DMS153 treated with DMSO at 0.1 percent for 48 hours (cell line): ENCODE measurements around the gene TTC23L.
A peak's percentile ranks its signal among the peaks of the same experiment; 100 is the strongest.

Experiments
- DNase-seq: peaks from one replicate; lab custom pipeline; 2025; ENCODE audit not compliant: unreplicated experiment; lab: John Stamatoyannopoulos, UW

Gene TTC23L

DNA sequence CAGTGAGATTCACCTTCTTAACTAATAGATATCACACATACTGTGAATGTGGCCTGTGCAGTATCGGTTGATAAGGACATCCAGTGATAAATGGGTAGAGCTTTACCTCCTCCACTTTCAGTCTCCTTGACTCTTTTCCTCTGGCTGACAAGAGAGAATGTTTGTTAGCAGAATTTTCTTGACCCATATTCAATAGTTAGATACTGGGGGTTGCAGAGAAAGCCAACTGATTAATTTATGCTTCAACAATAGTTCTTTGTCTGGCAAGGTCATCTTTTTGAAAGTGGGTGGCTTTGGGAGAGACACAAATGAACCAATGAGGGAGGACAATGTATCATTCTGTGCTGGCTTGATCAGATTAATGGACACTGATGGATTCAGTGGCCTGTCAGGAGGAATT is 30.3 kb downstream of the TTC23L start:
- no peak for DNase-seq

DNA sequence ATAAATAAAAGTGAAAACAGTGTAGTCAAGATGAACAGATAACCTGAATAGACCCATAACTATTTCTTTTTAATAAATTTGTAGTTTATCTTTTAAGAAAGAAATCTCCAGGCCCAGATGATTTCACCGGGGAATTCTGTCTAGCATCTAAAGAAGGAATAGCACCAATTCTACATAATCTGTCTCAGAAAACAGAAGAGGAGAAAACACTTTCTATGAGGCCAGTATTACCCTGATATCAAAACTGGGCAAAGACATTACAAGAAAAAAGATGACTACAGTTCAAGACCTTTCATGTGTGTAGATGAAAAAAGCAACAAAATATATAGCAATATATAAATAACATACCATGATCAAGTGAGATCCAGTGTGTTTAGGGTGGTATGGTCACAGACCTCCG is 31.4 kb downstream of the TTC23L start:
- DNase-seq: no peak

DNA sequence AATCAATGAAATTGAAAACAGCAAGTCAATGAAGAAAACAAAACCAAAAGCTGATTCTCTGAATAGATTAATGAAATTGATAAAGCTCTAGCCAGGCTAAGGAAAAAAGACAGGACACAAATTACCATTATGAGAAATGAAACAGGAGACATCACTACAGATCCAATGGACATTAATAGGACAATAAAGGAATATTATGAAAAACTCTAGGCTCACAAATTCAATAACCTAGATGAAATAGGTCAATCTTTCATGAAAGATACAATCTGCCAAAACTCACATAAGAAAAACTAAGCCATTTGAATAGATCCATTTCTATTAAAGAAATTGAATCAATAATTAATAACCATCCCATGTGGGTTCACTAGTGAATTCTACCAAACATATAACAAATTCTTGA is 37.3 kb downstream of the TTC23L start:
- DNase-seq: no peak

DNA sequence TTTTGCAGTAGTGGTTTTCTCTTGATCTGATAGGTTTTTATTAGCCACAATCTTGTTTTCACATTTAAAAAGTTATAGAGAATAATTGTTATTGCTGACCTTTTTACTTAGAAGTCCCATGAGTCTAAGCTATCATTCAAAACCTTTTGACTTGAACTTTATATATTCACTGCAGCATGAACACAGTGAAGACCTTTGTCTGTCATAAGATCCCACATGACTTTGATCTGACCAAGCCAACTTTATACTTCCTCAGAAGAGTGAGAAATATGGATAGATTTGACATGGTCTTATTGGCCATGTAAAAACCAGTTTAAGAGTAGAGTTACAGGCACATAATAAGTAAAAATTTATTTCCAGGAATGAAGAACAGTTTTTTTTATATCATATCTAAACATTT is 42.3 kb downstream of the TTC23L start:
- DNase-seq: no peak

DNA sequence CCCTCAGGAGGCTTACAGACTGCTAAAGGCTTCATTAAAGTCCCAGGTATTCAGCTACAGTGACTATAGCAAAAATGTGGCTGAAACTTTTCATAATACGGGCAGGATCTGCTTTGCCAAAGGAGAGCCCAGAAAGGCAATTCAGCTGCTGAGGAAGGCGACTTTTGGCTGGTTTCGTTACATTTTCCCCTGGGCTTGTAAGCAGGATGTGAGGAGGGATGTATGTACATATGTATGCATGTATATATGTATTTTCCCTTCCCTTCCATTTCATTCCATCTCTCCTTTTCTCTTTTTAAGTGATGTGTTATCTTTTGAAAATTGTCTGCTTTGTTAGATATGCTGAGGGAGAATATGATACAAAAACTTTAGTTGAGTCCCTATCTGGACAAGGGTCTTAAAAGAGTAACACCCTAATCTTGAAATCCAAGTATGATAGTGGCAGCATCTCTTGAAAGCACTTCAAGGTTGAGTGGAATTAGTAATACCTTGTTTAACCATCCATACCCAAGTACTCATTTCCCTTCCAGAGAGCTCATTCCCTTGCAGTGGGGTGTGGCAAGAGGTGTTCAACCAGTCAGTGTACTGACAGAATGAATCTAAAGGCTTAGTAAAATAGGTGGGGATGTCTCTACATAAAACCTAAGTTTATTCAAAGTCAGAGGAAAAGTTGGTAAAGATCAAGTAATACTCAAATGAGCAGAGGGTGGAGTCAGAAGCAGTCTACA is 47.6 kb downstream of the TTC23L start:
- no peak for DNase-seq

DNA sequence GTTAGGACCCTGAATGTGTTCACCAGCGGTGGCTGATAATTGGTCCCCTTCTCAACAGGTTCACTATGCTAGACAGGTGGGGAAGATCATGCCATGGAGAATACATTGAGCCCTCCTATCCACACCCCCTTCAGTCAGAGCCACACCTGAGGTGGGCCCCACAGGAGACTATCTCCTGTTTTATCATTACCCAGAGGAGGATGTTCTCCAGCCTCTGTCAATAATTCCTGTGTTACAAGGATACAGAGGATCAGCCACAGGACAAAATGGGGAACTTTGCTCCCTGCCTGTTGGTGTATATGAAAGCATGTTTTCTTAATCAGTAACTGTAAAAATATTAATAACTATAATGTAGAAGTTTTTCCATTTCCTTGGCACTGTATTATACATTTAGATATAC is 50.4 kb downstream of the TTC23L start:
- no peak for DNase-seq

DNA sequence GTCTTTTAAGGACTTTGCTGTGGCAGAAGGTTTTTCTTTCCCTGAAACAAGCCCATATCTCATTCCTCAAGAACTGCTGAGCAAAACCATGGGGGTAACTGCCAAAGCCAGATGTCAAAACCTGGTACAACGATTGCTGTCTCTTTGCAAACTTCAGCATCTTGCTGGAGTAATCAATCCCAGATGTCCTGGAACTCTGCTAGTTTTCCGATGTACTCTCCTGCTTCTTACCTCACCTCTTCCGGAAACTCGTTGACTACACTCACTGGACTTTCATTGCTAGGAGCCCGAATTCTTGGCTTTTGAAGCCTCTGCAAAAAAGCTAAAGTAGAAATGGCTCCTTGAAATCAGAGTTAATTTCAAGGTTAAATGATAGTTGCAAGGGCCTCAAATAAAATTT is 53.0 kb downstream of the TTC23L start:
- DNase-seq: no peak

DNA sequence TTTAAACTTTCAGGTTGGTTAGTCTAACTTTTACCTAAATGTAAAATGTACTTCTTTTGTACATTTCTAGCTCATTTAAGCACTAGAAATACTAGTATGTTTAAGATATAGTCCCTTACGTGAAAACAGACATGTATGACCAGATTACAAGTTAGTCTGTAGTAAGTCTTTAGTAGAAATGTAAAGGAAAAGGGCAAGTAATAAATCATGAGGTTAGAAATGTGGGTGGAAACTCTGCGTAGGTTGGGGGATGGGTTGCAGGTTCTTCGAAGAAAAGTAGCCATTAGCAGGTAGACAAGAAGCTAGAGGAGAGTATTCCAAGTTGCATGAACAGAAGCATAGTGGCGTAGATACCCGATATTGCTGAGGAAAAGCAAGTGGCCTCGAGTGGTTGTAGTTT is 53.5 kb downstream of the TTC23L start:
- no peak for DNase-seq

DNA sequence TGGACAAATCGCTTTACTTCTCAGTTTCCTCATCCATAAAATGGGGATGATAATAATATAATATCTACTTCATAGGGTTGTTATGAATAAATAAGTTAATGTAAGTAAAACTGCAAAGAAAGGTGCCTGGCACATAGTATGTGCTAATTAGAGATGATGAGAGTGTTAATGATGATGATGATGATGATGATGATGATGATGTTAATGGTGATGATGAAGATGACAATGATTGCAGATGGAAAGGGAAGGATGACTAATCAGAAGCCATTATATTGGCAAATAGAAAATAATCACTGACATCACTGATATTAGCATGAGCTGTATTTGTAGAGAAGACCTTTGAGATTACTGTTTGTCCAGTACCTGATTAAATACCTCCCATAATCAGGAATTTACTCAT is 55.8 kb downstream of the TTC23L start:
- DNase-seq: no peak

DNA sequence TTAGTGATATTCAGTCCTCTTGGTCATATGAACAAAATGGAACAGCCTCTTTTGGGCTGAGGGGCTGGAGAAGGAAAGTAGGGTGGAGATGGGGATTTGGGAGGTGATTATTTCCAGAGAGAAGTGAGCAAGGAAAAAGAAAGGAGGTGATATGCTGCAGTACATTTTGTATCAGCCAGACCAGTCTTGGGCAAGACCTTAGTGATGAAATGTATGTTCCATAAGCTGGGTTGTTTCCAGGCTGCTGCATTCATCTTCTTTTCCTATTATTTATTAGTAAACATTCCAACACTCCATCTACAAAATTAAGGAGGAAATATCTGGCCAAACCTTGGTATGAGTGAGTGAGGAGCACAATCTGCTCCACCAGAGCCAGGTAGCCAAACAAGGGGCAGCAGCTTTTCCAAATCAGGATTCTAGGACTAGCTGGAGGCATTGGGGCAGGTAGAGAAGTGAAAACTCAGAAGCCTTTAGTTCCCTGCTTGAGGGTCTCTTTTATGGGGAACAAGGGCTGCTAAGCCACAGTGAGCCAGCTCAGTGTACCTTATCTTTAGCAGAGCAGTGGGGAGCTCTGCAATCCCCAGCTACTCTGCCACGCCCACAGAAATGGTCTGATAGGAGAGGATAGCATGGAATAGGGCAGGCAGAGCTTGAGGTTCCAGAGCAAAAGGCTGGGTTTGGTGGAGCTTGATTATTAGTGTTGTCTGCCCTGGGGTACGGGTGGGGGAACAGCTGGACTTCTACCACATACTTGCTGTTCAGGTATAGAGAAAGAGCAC is 56.9 kb downstream of the TTC23L start:
- no peak for DNase-seq

DNA sequence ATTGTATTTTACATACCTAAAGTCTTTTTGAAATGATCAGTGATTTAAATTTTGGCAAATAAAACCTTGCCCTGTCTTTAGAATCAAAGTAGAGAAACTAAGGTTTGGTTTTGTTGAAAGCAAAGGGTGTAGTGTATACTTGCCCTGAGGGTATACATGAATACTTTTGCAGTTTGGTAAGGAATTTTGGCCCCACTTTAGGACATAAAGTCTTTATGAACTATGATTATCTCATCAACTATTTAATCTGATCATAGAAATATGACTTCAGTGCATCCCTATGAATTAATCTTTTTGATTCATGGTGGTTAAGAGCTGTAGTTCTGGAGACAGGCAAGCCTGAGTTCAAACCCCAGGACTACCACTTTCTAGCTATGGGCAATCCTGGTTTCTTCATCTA is 58.7 kb downstream of the TTC23L start:
- no peak for DNase-seq

DNA sequence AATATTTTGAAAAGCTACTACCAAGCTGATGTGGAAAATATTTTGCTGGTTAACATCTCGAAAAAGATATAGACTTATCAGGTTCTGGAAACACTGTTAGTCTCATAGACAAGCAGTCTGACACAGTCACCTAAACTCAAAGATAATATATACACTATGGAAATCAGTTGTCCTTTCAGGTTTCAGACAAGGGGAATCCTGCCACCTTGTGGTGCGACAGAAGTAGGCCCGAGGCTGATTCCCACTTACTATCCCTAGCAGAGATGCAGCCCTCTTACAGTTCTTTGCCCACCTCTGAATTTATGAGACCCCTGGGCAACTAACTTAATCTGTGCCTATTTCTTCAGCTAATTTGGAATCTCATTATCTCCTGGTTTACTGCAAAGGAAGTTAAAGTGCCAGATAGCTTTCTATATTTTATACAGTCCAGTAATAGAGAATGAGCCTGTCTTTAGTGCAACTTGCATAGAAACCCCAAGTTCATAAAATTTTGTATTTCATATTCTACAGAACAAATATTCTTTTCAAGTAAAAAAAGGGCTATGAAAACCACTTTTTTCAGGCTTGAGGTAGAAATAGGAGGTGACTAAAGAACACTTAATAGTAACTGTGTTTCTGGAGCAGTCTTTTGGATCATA is 59.4 kb downstream of the TTC23L start:
- peak; percentile 73 for DNase-seq

DNA sequence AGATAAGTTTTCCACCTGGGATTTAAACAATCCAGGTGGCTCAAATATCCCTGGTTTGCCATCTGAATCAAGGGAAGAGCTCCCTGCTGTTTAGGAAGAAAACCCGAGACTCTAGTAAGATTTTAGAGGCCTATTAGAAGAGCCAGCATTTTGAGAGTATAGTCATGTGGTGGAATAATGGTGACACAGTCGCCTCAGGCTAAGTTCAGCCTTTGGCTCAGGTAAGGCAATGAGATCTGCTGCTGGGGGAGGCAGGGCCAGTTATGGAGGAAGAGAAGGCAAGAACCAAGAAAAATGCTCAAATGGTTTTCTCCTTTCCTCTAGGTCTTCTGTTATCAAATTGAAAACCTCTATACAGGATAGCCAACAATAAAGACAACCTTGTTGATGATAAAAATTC is 60.1 kb downstream of the TTC23L start:
- DNase-seq: no peak

DNA sequence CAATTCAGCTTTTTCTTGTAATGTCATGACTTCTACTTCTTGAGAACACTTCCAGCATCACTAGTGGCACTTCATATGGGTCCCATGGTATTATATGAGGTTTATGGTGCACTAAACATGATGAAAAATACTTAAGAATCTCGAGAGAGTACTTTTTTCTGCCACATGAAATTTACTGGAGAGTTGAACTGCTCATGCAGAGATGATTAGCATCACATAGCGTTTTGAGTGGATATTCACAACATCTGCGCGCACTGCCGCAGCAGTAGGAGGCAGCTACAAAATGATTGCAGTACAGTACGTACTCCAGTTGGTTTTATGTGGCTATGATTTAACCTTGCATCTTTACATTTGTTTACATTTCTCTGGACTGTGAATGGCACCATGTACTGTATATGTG is 61.7 kb downstream of the TTC23L start:
- no peak for DNase-seq

DNA sequence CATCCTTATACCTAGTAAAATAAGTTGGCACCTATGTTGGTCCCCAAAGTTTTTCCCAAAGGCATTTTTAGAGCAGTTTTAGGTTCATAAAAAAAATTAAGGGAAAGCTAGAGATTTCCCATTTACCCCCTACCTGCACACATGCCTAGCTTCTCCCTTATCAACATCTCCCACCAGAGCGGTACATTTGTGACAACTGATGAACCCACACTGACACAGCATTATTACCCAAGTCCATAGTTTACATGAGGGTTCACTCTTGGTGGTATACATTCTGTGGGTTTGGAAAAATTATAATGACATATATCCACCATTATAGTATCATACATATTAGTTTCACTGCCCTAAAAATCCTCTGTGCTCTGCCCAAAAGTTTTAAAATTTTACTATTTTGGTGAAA is 64.3 kb downstream of the TTC23L start:
- no peak for DNase-seq

DNA sequence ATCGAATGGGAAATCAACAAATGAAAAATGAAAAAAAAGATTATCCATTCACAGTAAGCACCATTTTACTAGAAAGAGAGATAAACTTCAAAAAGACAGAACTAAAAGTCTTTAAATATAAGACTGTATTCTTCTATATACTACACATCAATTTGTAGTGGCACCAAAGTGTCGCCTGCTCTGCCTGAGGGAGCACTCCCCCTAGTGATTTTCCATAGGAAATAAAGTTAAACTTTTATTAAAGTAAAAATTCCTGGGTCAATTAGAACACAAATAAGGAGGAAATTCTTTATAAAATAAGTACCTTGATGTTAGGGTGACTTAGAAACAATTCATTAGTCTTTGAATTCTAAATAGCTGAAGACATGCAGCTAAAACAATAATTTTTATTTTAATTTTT is 66.6 kb downstream of the TTC23L start:
- DNase-seq: no peak

DNA sequence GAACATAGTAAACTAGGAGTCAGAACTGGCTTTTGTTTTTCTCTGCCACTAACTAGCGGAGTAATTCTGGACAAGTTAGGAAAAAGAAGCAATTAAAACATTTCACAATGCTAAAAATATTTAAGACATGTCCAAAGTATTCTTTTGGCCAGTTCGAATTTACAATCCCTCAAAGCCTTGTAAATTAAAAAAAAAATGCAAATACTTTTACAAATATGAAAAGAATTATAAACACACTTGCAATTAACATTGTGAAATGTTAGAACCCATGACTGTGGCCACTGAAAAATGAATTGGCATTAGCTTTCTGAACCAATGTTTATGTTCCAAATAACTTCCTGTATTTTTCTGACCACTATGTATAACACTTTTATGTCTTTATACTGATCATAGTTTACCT is 74.1 kb downstream of the TTC23L start:
- DNase-seq: no peak

DNA sequence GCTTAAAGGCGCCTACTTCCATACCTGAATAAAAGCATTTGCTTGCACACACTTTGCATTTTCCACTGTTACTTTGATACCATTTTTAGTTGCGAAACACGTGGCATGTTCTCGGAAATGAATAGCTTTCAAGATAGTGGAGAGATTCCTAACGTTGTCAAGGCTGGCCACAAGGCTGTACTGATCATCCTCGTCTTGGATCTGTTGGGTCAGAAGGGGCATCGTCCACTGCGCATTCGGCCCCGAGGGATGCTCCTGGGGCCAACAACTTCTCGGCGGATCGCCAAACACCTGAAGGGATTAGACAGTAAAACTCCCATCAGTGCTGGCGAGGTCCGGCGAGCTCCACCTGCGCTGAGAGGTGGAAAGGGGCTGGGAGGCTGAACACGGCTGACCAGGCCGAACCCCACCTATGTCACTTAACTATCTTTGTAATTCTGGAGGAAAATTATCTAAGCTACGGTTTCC is 75.7 kb downstream of the TTC23L start:
- DNase-seq: no peak

DNA sequence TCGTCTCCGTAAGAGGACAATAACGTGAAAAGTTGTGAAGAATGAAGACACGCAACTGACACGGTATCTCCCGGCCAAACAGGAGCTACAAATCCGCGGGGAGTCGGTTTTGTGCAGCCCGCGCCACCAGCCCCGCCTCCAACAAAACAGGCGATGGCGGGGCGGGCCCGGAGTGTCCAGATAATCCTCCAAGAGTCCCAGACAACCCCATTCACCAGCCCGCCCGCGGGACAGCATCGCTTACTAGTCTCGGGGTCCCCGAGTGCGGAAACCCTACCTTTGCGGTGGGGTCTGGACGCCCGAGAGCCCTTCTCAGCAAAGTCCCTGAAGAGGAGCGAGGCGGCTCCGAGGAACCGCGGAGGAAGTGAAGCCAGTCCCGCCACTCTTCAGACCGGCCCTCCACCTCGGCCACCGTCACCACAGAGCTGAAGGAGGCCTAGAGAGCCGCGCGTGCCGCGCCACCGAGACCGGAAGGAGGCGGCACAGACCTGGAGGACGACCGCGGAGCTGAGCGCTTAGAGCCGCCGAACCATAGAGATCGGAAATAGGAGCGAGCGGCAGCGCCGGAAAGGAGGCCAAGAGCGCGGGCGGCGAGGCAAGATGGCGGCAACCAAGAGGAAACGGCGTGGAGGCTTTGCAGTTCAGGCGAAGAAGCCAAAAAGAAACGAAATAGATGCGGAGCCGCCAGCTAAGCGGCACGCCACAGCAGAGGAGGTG is 76.3 kb downstream of the TTC23L start, which contains the start of the genes BRIX1 and RAD1:
BRIX1 (plus strand) TSS at position 573 of the 717 bp plus-strand sequence; CDS start at position 601, 28 bp downstream.
RAD1 (minus strand) TSS at position 366 of the 717 bp plus-strand sequence. CDS start 612 bp downstream, outside the sequence.
- DNase-seq: peak; percentile 98

DNA sequence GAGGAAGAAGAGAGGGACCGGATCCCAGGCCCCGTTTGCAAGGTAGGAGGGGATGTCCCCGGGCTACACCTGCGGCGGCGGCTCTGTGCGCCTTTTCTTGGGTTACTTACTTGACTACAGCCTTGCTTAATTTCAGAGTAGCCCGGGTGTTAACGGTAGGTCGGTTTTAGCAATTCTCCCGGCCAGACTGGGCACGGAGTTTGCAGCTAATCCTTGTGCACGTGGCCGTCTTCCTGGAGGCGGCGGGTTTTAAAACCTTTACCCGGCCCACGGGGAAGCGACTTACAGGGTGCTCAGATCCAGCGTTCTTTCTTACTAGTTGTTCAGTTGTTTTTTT is 76.9 kb downstream of the TTC23L start:
- DNase-seq: no peak

DNA sequence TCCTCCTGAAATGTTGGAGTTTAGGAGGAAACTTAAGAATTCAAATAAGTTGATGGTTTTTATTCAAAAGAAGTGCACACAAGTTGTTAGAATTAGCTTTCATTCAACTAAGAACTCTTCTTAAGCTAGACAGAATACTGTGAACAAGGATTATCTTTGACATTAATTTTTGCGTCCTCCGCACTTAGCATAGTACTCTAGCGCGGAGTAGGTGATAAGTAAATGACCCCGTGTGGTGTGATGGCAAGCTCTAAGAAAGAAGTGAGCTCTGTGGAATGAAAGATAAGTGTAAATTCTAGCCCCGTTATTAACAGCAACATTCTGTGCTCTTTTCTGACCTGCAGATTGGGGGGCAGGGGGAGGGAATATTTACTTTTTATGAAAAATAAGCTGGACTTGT is 77.6 kb downstream of the TTC23L start:
- DNase-seq: no peak
